ENCODE measurements around the gene NPC2. TPM values are rescaled to one million over a fixed set of nuclear protein-coding genes. Genes with fewer than 3 reads are reported as not detected.

Gene NPC2
- polyA plus RNA-seq, 4 donors = 106 to 504 (median 209) TPM

GRCh38 chr14:74493343-74494261, 497 bp upstream of the NPC2 start, which contains the start of gene ISCA2:
Gene ISCA2, plus strand, starts transcription at chr14:74493765. Its CDS starts 10 bp downstream, at chr14:74493775.
- Histone ChIP-seq H3K36me3 (ENCODE audit: control insufficient read depth in 3 of 3, insufficient read depth in 2 of 3, low read depth in 1 of 3, low read length in 3 of 3) (peaks cover 0 to 3% (median 0%) of the 10 kb centered on the region in 3 donors), H3K27me3 (ENCODE audit: control insufficient read depth in 3 of 3, insufficient read depth in 3 of 3, low read length in 3 of 3) (no peaks in the 10 kb centered on the region), H3K9me3 (ENCODE audit: control insufficient read depth in 2 of 2, insufficient read depth in 1 of 2, low read depth in 1 of 2, low read length in 1 of 2) (no peaks in the 10 kb centered on the region), H3K4me1 (ENCODE audit: control insufficient read depth in 3 of 3, insufficient read depth in 2 of 3, low read depth in 1 of 3, low read length in 2 of 3) (peaks cover 5 to 29% (median 6%) of the 10 kb centered on the region in 3 donors), H3K4me3 (ENCODE audit: low read depth in 1 of 3, low read length in 3 of 3) (peak within 1 kb of the TSS; percentile 80 to 96 (median 89)), H3K27ac (ENCODE audit: low read depth in 1 of 3, low read length in 2 of 3) (peak within 1 kb of the TSS; percentile 89 to 99 (median 97))
- WGBS, 3 donors = 0 to 1% (median 0%) methylated on average over 57 to 73 of the region's 73 CpGs
- peak; percentile 100 for DNase-seq
- FAIRE-seq = no peak

- Histone ChIP-seq H3K36me3 (ENCODE audit: control insufficient read depth in 3 of 3, insufficient read depth in 2 of 3, low read depth in 1 of 3, low read length in 3 of 3) (peaks cover 0 to under 1% (median 0%) of the 10 kb centered on the region in 3 donors), H3K27ac (ENCODE audit: low read depth in 1 of 3, low read length in 2 of 3) (peak overlapping the region; percentile 26 to 99 (median 89)), H3K9me3 (ENCODE audit: control insufficient read depth in 2 of 2, insufficient read depth in 1 of 2, low read depth in 1 of 2, low read length in 1 of 2) (no peaks in the 10 kb centered on the region), H3K4me3 (ENCODE audit: low read depth in 1 of 3, low read length in 3 of 3) (peak overlapping the region in 2 of 3 donors; percentile 80 to 83), H3K27me3 (ENCODE audit: control insufficient read depth in 3 of 3, insufficient read depth in 3 of 3, low read length in 3 of 3) (no peaks in the 10 kb centered on the region), H3K4me1 (ENCODE audit: control insufficient read depth in 3 of 3, insufficient read depth in 2 of 3, low read depth in 1 of 3, low read length in 2 of 3) (peaks cover 5 to 29% (median 6%) of the 10 kb centered on the region in 3 donors)
- WGBS, 3 donors = 1 to 3% (median 2%) methylated on average over 20 of the region's 20 CpGs
- FAIRE-seq (no peak), DNase-seq (peak; percentile 48 to 57)
Observed at GRCh38 chr14:74491956-74492775, 939 bp downstream of the NPC2 start.

GRCh38 chr14:74490486-74490885, 2.6 kb downstream of the NPC2 start:
- 77 to 94% (median 86%) methylated on average over 1 of the region's 1 CpG for whole genome bisulfite sequencing, 3 donors

GRCh38 chr14:74488786-74489397, 4.2 kb downstream of the NPC2 start:
- peak in 1 of 2 donors; percentile 24 for DNase-seq
- Histone ChIP-seq H3K36me3 (ENCODE audit: control insufficient read depth in 3 of 3, insufficient read depth in 2 of 3, low read depth in 1 of 3, low read length in 3 of 3) (peaks cover 0 to 11% (median 3%) of the 10 kb centered on the region in 3 donors), H3K27me3 (ENCODE audit: control insufficient read depth in 3 of 3, insufficient read depth in 3 of 3, low read length in 3 of 3) (no peaks in the 10 kb centered on the region), H3K27ac (ENCODE audit: low read depth in 1 of 3, low read length in 2 of 3) (no peak overlapping the region), H3K4me3 (ENCODE audit: low read depth in 1 of 3, low read length in 3 of 3) (no peak overlapping the region), H3K4me1 (ENCODE audit: control insufficient read depth in 3 of 3, insufficient read depth in 2 of 3, low read depth in 1 of 3, low read length in 2 of 3) (peaks cover 4 to 22% (median 6%) of the 10 kb centered on the region in 3 donors), H3K9me3 (ENCODE audit: control insufficient read depth in 2 of 2, insufficient read depth in 1 of 2, low read depth in 1 of 2, low read length in 1 of 2) (no peaks in the 10 kb centered on the region)
- FAIRE-seq = no peak

More at GRCh38 chr14:74490486-74490885, 2.6 kb downstream of the NPC2 start:
- Histone ChIP-seq H3K36me3 (ENCODE audit: control insufficient read depth in 3 of 3, insufficient read depth in 2 of 3, low read depth in 1 of 3, low read length in 3 of 3) (peaks cover 0 to 4% (median 0%) of the 10 kb centered on the region in 3 donors), H3K4me3 (ENCODE audit: low read depth in 1 of 3, low read length in 3 of 3) (no peak overlapping the region), H3K9me3 (ENCODE audit: control insufficient read depth in 2 of 2, insufficient read depth in 1 of 2, low read depth in 1 of 2, low read length in 1 of 2) (no peaks in the 10 kb centered on the region), H3K27ac (ENCODE audit: low read depth in 1 of 3, low read length in 2 of 3) (no peak overlapping the region), H3K27me3 (ENCODE audit: control insufficient read depth in 3 of 3, insufficient read depth in 3 of 3, low read length in 3 of 3) (no peaks in the 10 kb centered on the region), H3K4me1 (ENCODE audit: control insufficient read depth in 3 of 3, insufficient read depth in 2 of 3, low read depth in 1 of 3, low read length in 2 of 3) (peaks cover 8 to 36% (median 8%) of the 10 kb centered on the region in 3 donors)
- FAIRE-seq = no peak
- DNase-seq = no peak

GRCh38 chr14:74486164-74486563, 6.9 kb downstream of the NPC2 start:
- 52 to 71% (median 57%) methylated on average over 3 of the region's 3 CpGs for WGBS, 3 donors
- no peaks in the 10 kb centered on the region for H3K9me3 ChIP-seq (ENCODE audit: control insufficient read depth in 2 of 2, insufficient read depth in 1 of 2, low read depth in 1 of 2, low read length in 1 of 2)
- no peak overlapping the region for H3K27ac ChIP-seq (ENCODE audit: low read depth in 1 of 3, low read length in 2 of 3)
- H3K36me3 ChIP-seq (ENCODE audit: control insufficient read depth in 3 of 3, insufficient read depth in 2 of 3, low read depth in 1 of 3, low read length in 3 of 3) = peaks cover 3 to 12% (median 6%) of the 10 kb centered on the region in 3 donors
- H3K4me3 ChIP-seq (ENCODE audit: low read depth in 1 of 3, low read length in 3 of 3) = no peak overlapping the region
- DNase-seq = peak; percentile 40 to 48
- no peak for FAIRE-seq
- H3K27me3 ChIP-seq (ENCODE audit: control insufficient read depth in 3 of 3, insufficient read depth in 3 of 3, low read length in 3 of 3) = no peaks in the 10 kb centered on the region
- peaks cover 4 to 12% (median 6%) of the 10 kb centered on the region in 3 donors for H3K4me1 ChIP-seq (ENCODE audit: control insufficient read depth in 3 of 3, insufficient read depth in 2 of 3, low read depth in 1 of 3, low read length in 2 of 3)

GRCh38 chr14:74483321-74483720, 9.8 kb downstream of the NPC2 start:
- no peak for FAIRE-seq
- H3K27ac ChIP-seq (ENCODE audit: low read depth in 1 of 3, low read length in 2 of 3) = no peak overlapping the region

GRCh38 chr14:74482571-74482970, 10.5 kb downstream of the NPC2 start:
- peaks cover 6 to 26% (median 12%) of the 10 kb centered on the region in 3 donors for H3K36me3 ChIP-seq (ENCODE audit: control insufficient read depth in 3 of 3, insufficient read depth in 2 of 3, low read depth in 1 of 3, low read length in 3 of 3)
- DNase-seq (peak in 1 of 2 donors; percentile 64), FAIRE-seq (no peak)
- H3K4me3 ChIP-seq (ENCODE audit: low read depth in 1 of 3, low read length in 3 of 3) = no peak overlapping the region
- H3K27ac ChIP-seq (ENCODE audit: low read depth in 1 of 3, low read length in 2 of 3) = peak overlapping the region in 1 of 3 donors; percentile 5
- peaks cover 2 to 7% (median 4%) of the 10 kb centered on the region in 3 donors for H3K4me1 ChIP-seq (ENCODE audit: control insufficient read depth in 3 of 3, insufficient read depth in 2 of 3, low read depth in 1 of 3, low read length in 2 of 3)
- H3K9me3 ChIP-seq (ENCODE audit: control insufficient read depth in 2 of 2, insufficient read depth in 1 of 2, low read depth in 1 of 2, low read length in 1 of 2) = no peaks in the 10 kb centered on the region
- 77 to 84% (median 83%) methylated on average over 3 of the region's 3 CpGs for WGBS, 3 donors
- no peaks in the 10 kb centered on the region for H3K27me3 ChIP-seq (ENCODE audit: control insufficient read depth in 3 of 3, insufficient read depth in 3 of 3, low read length in 3 of 3)

More at GRCh38 chr14:74483321-74483720, 9.8 kb downstream of the NPC2 start:
- no peaks in the 10 kb centered on the region for H3K9me3 ChIP-seq (ENCODE audit: control insufficient read depth in 2 of 2, insufficient read depth in 1 of 2, low read depth in 1 of 2, low read length in 1 of 2)
- H3K4me3 ChIP-seq (ENCODE audit: low read depth in 1 of 3, low read length in 3 of 3) = no peak overlapping the region
- H3K4me1 ChIP-seq (ENCODE audit: control insufficient read depth in 3 of 3, insufficient read depth in 2 of 3, low read depth in 1 of 3, low read length in 2 of 3) = peaks cover 2 to 7% (median 4%) of the 10 kb centered on the region in 3 donors
- no peaks in the 10 kb centered on the region for H3K27me3 ChIP-seq (ENCODE audit: control insufficient read depth in 3 of 3, insufficient read depth in 3 of 3, low read length in 3 of 3)
- H3K36me3 ChIP-seq (ENCODE audit: control insufficient read depth in 3 of 3, insufficient read depth in 2 of 3, low read depth in 1 of 3, low read length in 3 of 3) = peaks cover 6 to 23% (median 12%) of the 10 kb centered on the region in 3 donors
- DNase-seq = no peak

GRCh38 chr14:74480046-74480445, 13.1 kb downstream of the NPC2 start:
- Histone ChIP-seq H3K36me3 (ENCODE audit: control insufficient read depth in 3 of 3, insufficient read depth in 2 of 3, low read depth in 1 of 3, low read length in 3 of 3) (peaks cover 6 to 29% (median 12%) of the 10 kb centered on the region in 3 donors), H3K27me3 (ENCODE audit: control insufficient read depth in 3 of 3, insufficient read depth in 3 of 3, low read length in 3 of 3) (no peaks in the 10 kb centered on the region), H3K4me1 (ENCODE audit: control insufficient read depth in 3 of 3, insufficient read depth in 2 of 3, low read depth in 1 of 3, low read length in 2 of 3) (no peaks in the 10 kb centered on the region), H3K9me3 (ENCODE audit: control insufficient read depth in 2 of 2, insufficient read depth in 1 of 2, low read depth in 1 of 2, low read length in 1 of 2) (no peaks in the 10 kb centered on the region), H3K4me3 (ENCODE audit: low read depth in 1 of 3, low read length in 3 of 3) (no peak overlapping the region), H3K27ac (ENCODE audit: low read depth in 1 of 3, low read length in 2 of 3) (no peak overlapping the region)
- no peak for FAIRE-seq
- no peak for DNase-seq
- 81 to 84% (median 81%) methylated on average over 4 of the region's 4 CpGs for WGBS, 3 donors
